Ovary (tissue), 3 donors: ENCODE results near the gene B4GALNT1.

Experiments
- CTCF ChIP-seq, 3 donors: fragments of 450-650 bp in 2 of 3; fragments of 200-600 bp in 1 of 3; IDR thresholded peaks; one replicate each; pipeline versions ENCODE4 v1.5.1 to v1.8.0; 2016 to 2022; ENCODE audit warnings: antibody characterized with exemption in 3 of 3, mild to moderate bottlenecking in 1 of 3
- EP300 ChIP-seq: sonication (generic); formaldehyde crosslinking; IDR thresholded peaks from one replicate; pipeline ENCODE4 v1.6.1; 2017; ENCODE audit warnings: antibody characterized with exemption
- POLR2A ChIP-seq: fragments of 450-650 bp; IDR thresholded peaks from one replicate; pipeline ENCODE4 v1.6.1; 2017; ENCODE audit warnings: antibody characterized with exemption, mild to moderate bottlenecking, moderate library complexity
- donor health status: DM: no; HTN: no; CAD: no.

DNA sequence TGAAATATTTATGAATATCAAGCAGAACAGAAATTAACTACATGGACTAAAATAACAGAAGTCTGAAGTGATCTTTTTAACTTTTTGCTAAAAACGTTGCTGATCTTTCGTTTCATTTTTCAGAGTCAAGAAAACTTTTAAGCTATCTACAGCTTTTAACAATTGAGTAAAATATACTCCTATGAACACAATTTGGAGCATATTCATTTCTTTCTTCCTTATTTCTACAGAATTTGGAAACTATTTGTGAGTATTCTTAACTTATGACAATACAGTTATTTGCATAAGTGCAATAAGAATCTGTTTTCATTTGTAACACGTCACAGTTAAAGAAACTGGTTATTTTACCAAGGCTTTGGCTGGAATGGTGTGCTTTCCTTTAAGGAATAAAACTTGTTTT lies 21.0 kb upstream of the B4GALNT1 start:
- TF ChIP-seq POLR2A (no peak), CTCF (IDR thresholded peaks at IDR 0.05) (no peak), EP300 (no peak)
